WTC11 (cell line): Measurements from ENCODE around the gene KCNIP3. TPM values are rescaled to one million over a fixed set of nuclear protein-coding genes. Genes with fewer than 3 reads are reported as not detected.

ENCODE experiments used
- ATAC-seq: fragments of 200-7000 bp; cut with Tn5 transposase; 2 replicates; pipeline ENCODE4 v1.10.0; 2021; ENCODE audit warnings: mild to moderate bottlenecking, moderate library complexity
- CTCF ChIA-PET: fragments of 300-600 bp; sonication (Branson Sonifier 250); formaldehyde crosslinking; loops from one replicate; lab custom pipeline; 2021; ENCODE audit warnings: antibody characterized with exemption; lab: Charles Lee
- POLR2A ChIA-PET: fragments of 350-600 bp; sonication (Branson Sonifier 250); formaldehyde crosslinking; loops from one replicate; lab custom pipeline; 2021; ENCODE audit warnings: antibody characterized with exemption; lab: Charles Lee
- DNase-seq: peaks from one replicate; pipeline ENCODE4 v3.0.0; 2021; ENCODE audit warnings: low spot score
- H3K27ac Mint-ChIP-seq: 2 replicates; pipeline ENCODE4 v1.8.0; 2021; ENCODE audit warnings: mixed read lengths
- H3K27me3 Mint-ChIP-seq: 2 replicates; pipeline ENCODE4 v1.8.0; 2021; ENCODE audit warnings: low read depth, mild to moderate bottlenecking, moderate library complexity, mixed read lengths
- H3K36me3 Mint-ChIP-seq: 2 replicates; pipeline ENCODE4 v1.8.0; 2021; ENCODE audit warnings: mixed read lengths
- H3K4me1 Mint-ChIP-seq: 2 replicates; pipeline ENCODE4 v1.8.0; 2022; ENCODE audit warnings: mixed read lengths
- H3K4me3 Mint-ChIP-seq: 2 replicates; pipeline ENCODE4 v1.8.0; 2021; ENCODE audit warnings: mild to moderate bottlenecking, moderate library complexity, mixed read lengths
- H3K9me3 Mint-ChIP-seq: 2 replicates; pipeline ENCODE4 v1.8.0; 2021; ENCODE audit warnings: mixed read lengths
- CDX4 ChIP-seq: fragments of 250-450 bp; sonication (Bioruptor Pico); IDR thresholded peaks from 2 replicates; pipeline ENCODE4 v1.9.0; 2021; ENCODE audit warnings: moderate library complexity, mild to moderate bottlenecking, inconsistent platforms, borderline replicate concordance
- CTCF ChIP-seq: fragments of 200-600 bp; IDR thresholded peaks from 2 replicates; pipeline ENCODE4 v1.8.0; 2022; ENCODE audit warnings: antibody characterized with exemption
- E2F5 ChIP-seq: sonication (generic); formaldehyde crosslinking; IDR thresholded peaks from 2 replicates; pipeline ENCODE4 v1.8.1; 2022; ENCODE audit warnings: mild to moderate bottlenecking, moderate library complexity, missing genetic modification reagents
- ERG ChIP-seq: fragments of 250-450 bp; sonication (Bioruptor Pico); IDR thresholded peaks from 2 replicates; pipeline ENCODE4 v1.8.0; 2021; ENCODE audit warnings: mild to moderate bottlenecking
- ESRRA ChIP-seq: sonication (generic); formaldehyde crosslinking; IDR thresholded peaks from 2 replicates; pipeline ENCODE4 v1.8.1; 2022; ENCODE audit warnings: mild to moderate bottlenecking, missing genetic modification reagents, borderline replicate concordance
- GABPB1 ChIP-seq: sonication (generic); formaldehyde crosslinking; IDR thresholded peaks from 2 replicates; pipeline ENCODE4 v1.8.1; 2023; ENCODE audit warnings: mild to moderate bottlenecking, missing genetic modification reagents
- HMGXB4 ChIP-seq: sonication (generic); formaldehyde crosslinking; IDR thresholded peaks from 2 replicates; pipeline ENCODE4 v1.8.1; 2023; ENCODE audit warnings: mild to moderate bottlenecking, moderate library complexity, missing genetic modification reagents
- KAT7 ChIP-seq: sonication (generic); formaldehyde crosslinking; IDR thresholded peaks from 2 replicates; pipeline ENCODE4 v1.8.1; 2023; ENCODE audit warnings: missing genetic modification reagents, mild to moderate bottlenecking, borderline replicate concordance
- MAX ChIP-seq: sonication (generic); formaldehyde crosslinking; IDR thresholded peaks from 2 replicates; pipeline ENCODE4 v1.8.0; 2022; ENCODE audit warnings: mild to moderate bottlenecking, missing genetic modification reagents
- NR1H2 ChIP-seq: sonication (generic); formaldehyde crosslinking; IDR thresholded peaks from 2 replicates; pipeline ENCODE4 v1.9.0; 2021; ENCODE audit warnings: mild to moderate bottlenecking, moderate library complexity, missing genetic modification reagents
- OVOL2 ChIP-seq: fragments of 250-450 bp; sonication (Bioruptor Pico); IDR thresholded peaks from 2 replicates; pipeline ENCODE4 v1.9.0; 2021; ENCODE audit warnings: mild to moderate bottlenecking, borderline replicate concordance
- PREB ChIP-seq: sonication (generic); formaldehyde crosslinking; IDR thresholded peaks from 2 replicates; pipeline ENCODE4 v1.8.1; 2022; ENCODE audit warnings: mild to moderate bottlenecking, missing genetic modification reagents, moderate library complexity, borderline replicate concordance
- SMAD3 ChIP-seq: sonication (generic); formaldehyde crosslinking; IDR thresholded peaks from 2 replicates; pipeline ENCODE4 v1.8.0; 2022; ENCODE audit warnings: missing genetic modification reagents, mild to moderate bottlenecking, borderline replicate concordance
- SMAD4 ChIP-seq: sonication (generic); formaldehyde crosslinking; IDR thresholded peaks from 2 replicates; pipeline ENCODE4 v1.8.0; 2022; ENCODE audit warnings: mild to moderate bottlenecking, missing genetic modification reagents
- ZMAT4 ChIP-seq: fragments of 250-450 bp; sonication (Bioruptor Pico); IDR thresholded peaks from 2 replicates; pipeline ENCODE4 v1.9.0; 2021; ENCODE audit warnings: mild to moderate bottlenecking
- ZNF512 ChIP-seq: sonication (generic); formaldehyde crosslinking; IDR thresholded peaks from 2 replicates; pipeline ENCODE4 v1.8.1; 2022; ENCODE audit warnings: missing genetic modification reagents, borderline replicate concordance
- total RNA-seq: library from RNA; stranded (reverse); gene quantifications from 3 replicates; pipeline ENCODE4 v1.2.3, GENCODE V29; 2021

Gene KCNIP3
- total RNA-seq, 1 experiment from 2014 or later: 2.1 TPM

- TF ChIP-seq PREB (no peak), ERG (CRISPR knock-in tag) (no peak), ZNF512 (CRISPR knock-in tag) (no peak)
These were observed 91.0 kb downstream of the KCNIP3 start (continued) for GRCh38 chr2:95388091-95388692.

GRCh38 chr2:95388856-95389244 lies 91.7 kb downstream of the KCNIP3 start:
- no peaks in the 10 kb centered on the region for H3K9me3 Mint-ChIP-seq
- H3K36me3 Mint-ChIP-seq: no peaks in the 10 kb centered on the region
- no peaks in the 10 kb centered on the region for H3K4me1 Mint-ChIP-seq
- CTCF ChIA-PET: interaction anchor here (0.7 to 3.3 kb wide), 49 partner anchors 10 to 750 kb away, joined by 3 to 88 read pairs (median 5); partner anchors contain the start of genes ANKRD36C, ASTL, FAHD2A and PROM2
- H3K4me3 Mint-ChIP-seq: no peak overlapping the region
- no peak overlapping the region for H3K27ac Mint-ChIP-seq
- DNase-seq: no peak
- ATAC-seq: peak; percentile 43
- POLR2A ChIA-PET: interaction anchor here (0.6 kb wide), 1 partner anchor 206 kb away, joined by 3 read pairs; no protein-coding TSS in a partner anchor
- H3K27me3 Mint-ChIP-seq: peaks cover 18% of the 10 kb centered on the region
- no peak for TF ChIP-seq SMAD4 (CRISPR knock-in tag)
- TF ChIP-seq GABPB1 (CRISPR knock-in tag): no peak
- TF ChIP-seq SMAD3 (CRISPR knock-in tag): no peak
- no peak for TF ChIP-seq ZMAT4 (CRISPR knock-in tag)
- TF ChIP-seq E2F5 (CRISPR knock-in tag): no peak
- TF ChIP-seq KAT7: no peak
- no peak for TF ChIP-seq MAX (CRISPR knock-in tag)
- TF ChIP-seq NR1H2 (CRISPR knock-in tag): no peak

GRCh38 chr2:95389245-95390119 lies 92.3 kb downstream of the KCNIP3 start:
- peak; percentile 86 for ATAC-seq
- no peak overlapping the region for H3K27ac Mint-ChIP-seq
- no peaks in the 10 kb centered on the region for H3K36me3 Mint-ChIP-seq
- ChIA-PET CTCF (interaction anchor here (0.6 to 3.3 kb wide), 53 partner anchors 9 to 749 kb away, joined by 3 to 88 read pairs (median 4); partner anchors contain the start of genes ANKRD36C, ASTL, FAHD2A and PROM2), POLR2A (interaction anchor here (0.6 kb wide), 1 partner anchor 206 kb away, joined by 3 read pairs; no protein-coding TSS in a partner anchor)
- peaks cover 18% of the 10 kb centered on the region for H3K27me3 Mint-ChIP-seq
- no peak overlapping the region for H3K4me3 Mint-ChIP-seq
- peak; percentile 86 for DNase-seq
- H3K9me3 Mint-ChIP-seq: no peaks in the 10 kb centered on the region
- H3K4me1 Mint-ChIP-seq: no peaks in the 10 kb centered on the region
- no peak for TF ChIP-seq OVOL2 (CRISPR knock-in tag)
- peak; percentile 63; the same call in 1 of the 2 replicates for TF ChIP-seq HMGXB4 (CRISPR knock-in tag)
- no peak for TF ChIP-seq CDX4
- TF ChIP-seq ESRRA (CRISPR knock-in tag): no peak
- TF ChIP-seq CTCF: peak; percentile 96
